ENCODE measurements around the gene DOLK.

Gene DOLK

DNA sequence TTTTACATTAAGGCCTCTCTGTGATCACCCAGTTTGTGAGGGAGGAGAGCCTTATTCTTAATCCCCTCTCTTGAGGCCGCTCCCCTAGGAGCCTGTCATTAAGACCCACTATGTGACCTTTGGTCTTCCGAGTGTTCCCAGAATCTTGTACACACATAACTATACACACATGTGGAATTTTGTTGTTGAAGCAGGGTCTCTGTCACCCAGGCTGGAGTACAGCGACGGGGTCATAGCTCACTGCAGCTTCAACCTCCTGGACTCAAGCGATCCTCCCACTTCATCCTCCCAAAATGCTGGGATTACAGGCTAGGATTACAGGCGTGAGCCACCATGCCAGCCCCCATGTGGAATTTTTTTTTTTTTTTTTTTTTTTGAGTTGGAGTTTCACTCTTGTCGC lies 41.4 kb downstream of the DOLK start:
- DNase-seq (ENCODE audit: extremely low spot score) = no peak
- ChIA-PET POLR2A (no interaction called here), CTCF (no interaction called here)
- TF ChIP-seq L3MBTL2 (conservative IDR thresholded peaks at IDR 0.05) (no peak), FOXA1 (IDR thresholded peaks at IDR 0.05) (no peak), TARDBP (IDR thresholded peaks at IDR 0.05) (no peak), FOXK2 (IDR thresholded peaks at IDR 0.05) (no peak), LEF1 (IDR thresholded peaks at IDR 0.05; ENCODE audit: borderline replicate concordance) (no peak), SUZ12 (IDR thresholded peaks at IDR 0.05) (no peak), HDGF (IDR thresholded peaks at IDR 0.05; ENCODE audit: borderline replicate concordance) (no peak), CTBP1 (IDR thresholded peaks at IDR 0.05; ENCODE audit: borderline replicate concordance) (no peak), ARNT (IDR thresholded peaks at IDR 0.05) (no peak), BHLHE40 (IDR thresholded peaks at IDR 0.05; ENCODE audit: borderline replicate concordance) (no peak), SP1 (IDR thresholded peaks at IDR 0.05) (no peak), ELF4 (IDR thresholded peaks at IDR 0.05) (no peak), FOXM1 (IDR thresholded peaks at IDR 0.05; ENCODE audit: borderline replicate concordance) (no peak)
- TF ChIP-seq, protein P1, sequence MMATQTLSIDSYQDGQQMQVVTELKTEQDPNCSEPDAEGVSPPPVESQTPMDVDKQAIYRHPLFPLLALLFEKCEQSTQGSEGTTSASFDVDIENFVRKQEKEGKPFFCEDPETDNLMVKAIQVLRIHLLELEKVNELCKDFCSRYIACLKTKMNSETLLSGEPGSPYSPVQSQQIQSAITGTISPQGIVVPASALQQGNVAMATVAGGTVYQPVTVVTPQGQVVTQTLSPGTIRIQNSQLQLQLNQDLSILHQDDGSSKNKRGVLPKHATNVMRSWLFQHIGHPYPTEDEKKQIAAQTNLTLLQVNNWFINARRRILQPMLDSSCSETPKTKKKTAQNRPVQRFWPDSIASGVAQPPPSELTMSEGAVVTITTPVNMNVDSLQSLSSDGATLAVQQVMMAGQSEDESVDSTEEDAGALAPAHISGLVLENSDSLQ (IDR thresholded peaks at IDR 0.05) = no peak

DNA sequence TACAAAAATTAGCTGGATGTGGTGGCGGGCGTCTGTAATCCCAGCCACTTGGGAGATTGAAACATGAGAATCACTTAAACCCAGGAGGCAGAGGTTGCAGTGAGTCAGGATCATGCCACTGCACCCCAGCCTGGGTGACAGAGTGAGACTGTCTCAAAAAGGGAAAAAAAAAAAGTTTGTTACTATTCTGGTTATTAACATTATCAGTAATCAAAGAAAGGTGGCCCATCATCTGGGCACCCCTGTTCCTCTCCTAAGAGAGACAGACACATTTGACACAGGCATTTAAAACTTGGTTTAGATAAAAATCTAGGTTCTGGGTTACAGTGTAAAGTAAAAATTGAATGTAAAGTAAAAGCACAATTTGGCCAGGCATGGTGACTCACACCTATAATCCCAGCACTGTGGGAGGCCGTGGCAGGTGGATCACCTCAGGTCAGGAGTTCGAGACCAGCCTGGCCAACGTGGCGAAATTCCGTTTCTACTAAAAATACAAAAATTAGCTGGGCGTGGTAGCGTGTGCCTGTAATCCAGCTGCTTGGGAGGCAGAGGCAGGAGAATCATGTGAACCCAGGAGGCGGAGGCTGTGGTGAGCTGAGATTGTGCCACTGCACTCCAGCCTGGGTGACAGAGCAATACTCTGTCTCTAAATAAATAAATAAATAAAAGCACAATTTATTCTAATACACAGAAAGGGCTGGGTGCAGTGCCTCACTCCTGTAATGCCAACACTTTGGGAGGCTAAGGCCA lies 43.4 kb downstream of the DOLK start:
- POLR2A ChIA-PET = no interaction called here
- TF ChIP-seq SUZ12 (IDR thresholded peaks at IDR 0.05) = no peak
- no peak for TF ChIP-seq FOXM1 (IDR thresholded peaks at IDR 0.05; ENCODE audit: borderline replicate concordance)
- TF ChIP-seq TARDBP (IDR thresholded peaks at IDR 0.05) = no peak
- TF ChIP-seq ELF4 (IDR thresholded peaks at IDR 0.05) = no peak
- TF ChIP-seq NFRKB (IDR thresholded peaks at IDR 0.05) = no peak
- TF ChIP-seq L3MBTL2 (conservative IDR thresholded peaks at IDR 0.05) = no peak
- TF ChIP-seq FOXA1 (IDR thresholded peaks at IDR 0.05) = no peak
- TF ChIP-seq, protein P1 (IDR thresholded peaks at IDR 0.05) = no peak
- TF ChIP-seq SP1 (IDR thresholded peaks at IDR 0.05) = no peak
- TF ChIP-seq LEF1 (IDR thresholded peaks at IDR 0.05; ENCODE audit: borderline replicate concordance) = no peak
- CTCF ChIA-PET = no interaction called here
- no peak for DNase-seq (ENCODE audit: extremely low spot score)

DNA sequence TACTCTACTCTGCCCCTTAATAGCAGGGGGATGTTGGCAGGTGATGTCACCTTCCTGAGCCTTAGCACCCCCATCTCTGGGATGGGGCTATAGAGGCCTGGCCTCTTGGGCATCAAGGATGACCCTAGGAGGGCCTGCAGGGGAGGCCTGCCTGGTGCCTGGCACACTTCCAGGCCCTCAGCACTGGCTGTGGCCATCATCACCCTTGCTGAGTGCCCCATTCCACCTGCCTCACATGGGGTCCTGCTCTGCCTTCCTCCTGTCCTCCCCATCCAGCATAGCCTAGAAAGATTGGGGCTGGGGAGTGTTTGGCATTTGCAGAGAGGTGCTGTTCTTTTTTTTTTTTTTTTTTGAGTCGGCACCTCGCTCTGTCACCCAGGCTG lies 44.3 kb downstream of the DOLK start:
- ChIA-PET CTCF (no interaction called here), POLR2A (no interaction called here)
- no peak for TF ChIP-seq ZNF384 (IDR thresholded peaks at IDR 0.05)
- TF ChIP-seq ARNT (IDR thresholded peaks at IDR 0.05) = no peak
- TF ChIP-seq CTBP1 (IDR thresholded peaks at IDR 0.05; ENCODE audit: borderline replicate concordance) = no peak
- TF ChIP-seq HDGF (IDR thresholded peaks at IDR 0.05; ENCODE audit: borderline replicate concordance) = no peak
- TF ChIP-seq FOXA1 (IDR thresholded peaks at IDR 0.05) = no peak
- no peak for TF ChIP-seq FOXK2 (IDR thresholded peaks at IDR 0.05)
- no peak for TF ChIP-seq SUZ12 (IDR thresholded peaks at IDR 0.05)
- no peak for TF ChIP-seq L3MBTL2 (conservative IDR thresholded peaks at IDR 0.05)
- TF ChIP-seq, protein P1 (IDR thresholded peaks at IDR 0.05) = no peak
- no peak for TF ChIP-seq ELF4 (IDR thresholded peaks at IDR 0.05)
- no peak for TF ChIP-seq SP1 (IDR thresholded peaks at IDR 0.05)
- no peak for TF ChIP-seq LEF1 (IDR thresholded peaks at IDR 0.05; ENCODE audit: borderline replicate concordance)
- no peak for TF ChIP-seq BHLHE40 (IDR thresholded peaks at IDR 0.05; ENCODE audit: borderline replicate concordance)
- TF ChIP-seq NFRKB (IDR thresholded peaks at IDR 0.05) = no peak
- TF ChIP-seq FOXM1 (IDR thresholded peaks at IDR 0.05; ENCODE audit: borderline replicate concordance) = no peak
- TF ChIP-seq TARDBP (IDR thresholded peaks at IDR 0.05) = no peak
- DNase-seq (ENCODE audit: extremely low spot score) = no peak

DNA sequence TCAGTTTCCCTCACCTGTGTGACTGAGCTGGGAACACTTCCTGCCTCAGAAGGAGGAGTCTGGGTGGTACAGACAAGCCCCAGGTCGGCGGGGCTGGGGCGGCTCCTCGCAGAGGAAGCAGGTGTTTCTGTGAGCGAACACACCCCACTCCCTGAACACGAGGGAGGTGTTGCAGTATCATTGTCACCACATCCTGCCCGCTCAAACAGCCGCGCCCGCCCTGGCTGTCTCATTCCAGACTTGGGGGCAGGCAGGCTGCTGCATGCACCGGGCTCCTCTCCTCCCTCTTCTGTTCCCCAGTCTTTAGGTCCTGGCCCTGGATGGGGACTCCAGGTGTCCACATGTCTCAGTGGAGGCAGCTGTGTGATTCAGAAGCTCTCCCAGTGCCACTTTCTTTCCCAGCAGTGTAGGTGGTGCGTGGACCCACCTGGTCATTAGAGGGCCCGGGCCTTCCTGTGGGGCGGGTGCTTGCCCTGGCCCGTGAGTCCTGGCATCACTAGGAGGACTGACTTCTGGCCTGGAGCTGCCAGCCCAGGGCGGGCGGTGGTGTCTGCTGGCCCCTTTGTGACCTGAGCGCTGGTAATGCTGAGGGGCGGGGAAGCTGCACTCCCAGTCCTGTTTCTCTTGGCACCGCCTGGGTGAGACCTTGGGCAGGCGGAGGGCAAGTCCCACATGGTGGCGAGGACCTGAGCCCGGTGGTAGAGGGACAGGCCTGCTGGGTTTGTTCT lies 44.9 kb downstream of the DOLK start:
- ChIA-PET POLR2A (no interaction called here), CTCF (no interaction called here)
- DNase-seq (ENCODE audit: extremely low spot score) = no peak
- TF ChIP-seq CTBP1 (IDR thresholded peaks at IDR 0.05; ENCODE audit: borderline replicate concordance) (no peak), ARNT (IDR thresholded peaks at IDR 0.05) (no peak), FOXK2 (IDR thresholded peaks at IDR 0.05) (no peak), NFRKB (IDR thresholded peaks at IDR 0.05) (no peak), BHLHE40 (IDR thresholded peaks at IDR 0.05; ENCODE audit: borderline replicate concordance) (no peak), ZNF384 (IDR thresholded peaks at IDR 0.05) (no peak), SP1 (IDR thresholded peaks at IDR 0.05) (no peak), SUZ12 (IDR thresholded peaks at IDR 0.05) (no peak), FOXM1 (IDR thresholded peaks at IDR 0.05; ENCODE audit: borderline replicate concordance) (no peak), TARDBP (IDR thresholded peaks at IDR 0.05) (no peak), FOXA1 (IDR thresholded peaks at IDR 0.05) (no peak), LEF1 (IDR thresholded peaks at IDR 0.05; ENCODE audit: borderline replicate concordance) (no peak), L3MBTL2 (conservative IDR thresholded peaks at IDR 0.05) (no peak), ELF4 (IDR thresholded peaks at IDR 0.05) (no peak), HDGF (IDR thresholded peaks at IDR 0.05; ENCODE audit: borderline replicate concordance) (no peak)
- TF ChIP-seq, protein P1 (IDR thresholded peaks at IDR 0.05) = no peak

DNA sequence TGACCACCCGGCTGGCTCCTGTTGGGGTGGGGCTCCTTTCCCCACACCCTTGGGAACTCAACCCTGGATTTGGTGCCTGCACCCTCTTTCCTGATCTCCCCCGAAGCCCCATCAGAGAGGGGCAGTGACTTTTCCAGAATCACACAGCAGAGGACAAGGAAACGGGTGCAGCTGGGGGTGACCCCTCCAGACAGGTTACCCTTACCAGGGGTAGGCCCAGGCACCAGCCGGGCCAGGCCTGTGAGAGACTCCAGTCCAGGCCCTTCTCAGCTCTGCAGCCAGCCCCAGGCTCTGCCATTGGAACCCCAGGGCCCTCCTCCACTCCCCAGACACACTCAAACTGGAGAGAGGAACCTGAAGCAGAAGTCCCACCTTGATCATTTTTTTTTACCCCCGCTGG lies 45.6 kb downstream of the DOLK start:
- no peak for DNase-seq (ENCODE audit: extremely low spot score)
- TF ChIP-seq LEF1 (IDR thresholded peaks at IDR 0.05; ENCODE audit: borderline replicate concordance) = no peak
- TF ChIP-seq ZNF384 (IDR thresholded peaks at IDR 0.05) = no peak
- no peak for TF ChIP-seq BHLHE40 (IDR thresholded peaks at IDR 0.05; ENCODE audit: borderline replicate concordance)
- no peak for TF ChIP-seq FOXA1 (IDR thresholded peaks at IDR 0.05)
- no peak for TF ChIP-seq SP1 (IDR thresholded peaks at IDR 0.05)
- no peak for TF ChIP-seq ELF4 (IDR thresholded peaks at IDR 0.05)
- TF ChIP-seq HDGF (IDR thresholded peaks at IDR 0.05; ENCODE audit: borderline replicate concordance) = no peak
- TF ChIP-seq, protein P1 (IDR thresholded peaks at IDR 0.05) = no peak
- no peak for TF ChIP-seq NFRKB (IDR thresholded peaks at IDR 0.05)
- TF ChIP-seq ARNT (IDR thresholded peaks at IDR 0.05) = no peak
- TF ChIP-seq SUZ12 (IDR thresholded peaks at IDR 0.05) = no peak
- no peak for TF ChIP-seq TARDBP (IDR thresholded peaks at IDR 0.05)
- no peak for TF ChIP-seq CTBP1 (IDR thresholded peaks at IDR 0.05; ENCODE audit: borderline replicate concordance)
- TF ChIP-seq FOXM1 (IDR thresholded peaks at IDR 0.05; ENCODE audit: borderline replicate concordance) = no peak
- no peak for TF ChIP-seq L3MBTL2 (conservative IDR thresholded peaks at IDR 0.05)
- no peak for TF ChIP-seq FOXK2 (IDR thresholded peaks at IDR 0.05)
- ChIA-PET CTCF (no interaction called here), POLR2A (no interaction called here)

All from HEK293T (cell line).